VCaP (cell line): ENCODE results near the gene ZNF79.

Source experiments
- H3K27ac ChIP-seq: fragments of 450-650 bp; 2 replicates; pipeline ENCODE4 v1.5.1; 2017
- CTCF ChIP-seq: fragments of 450-650 bp; conservative IDR thresholded peaks from 2 replicates; pipeline ENCODE4 v1.5.1; 2017; ENCODE audit warnings: mild to moderate bottlenecking, moderate library complexity

Gene ZNF79

GRCh38 chr9:127491516-127491915 lies 67.3 kb downstream of the ZNF79 start:
- no peak for TF ChIP-seq CTCF
- no peak overlapping the region for H3K27ac ChIP-seq

- no peak for TF ChIP-seq CTCF
- H3K27ac ChIP-seq: no peak overlapping the region
These were observed 68.4 kb downstream of the ZNF79 start for GRCh38 chr9:127492616-127493015.

GRCh38 chr9:127493592-127494303 lies 69.6 kb downstream of the ZNF79 start:
- peak overlapping the region; percentile 69 for H3K27ac ChIP-seq
- TF ChIP-seq CTCF: no peak

- H3K27ac ChIP-seq: peak overlapping the region; percentile 69
- no peak for TF ChIP-seq CTCF
These were observed 70.1 kb downstream of the ZNF79 start for GRCh38 chr9:127494304-127494702.
